ENCODE data around the gene CNDP2. TPM values are rescaled to one million over a fixed set of nuclear protein-coding genes. Genes with fewer than 3 reads are reported as not detected.

Gene CNDP2
- total and polyA plus RNA-seq, 2 of the 13 experiments (the other 11 are each of a cell fraction or from before 2014, with no cell fraction given) = 64.7 to 80.8 TPM

DNA sequence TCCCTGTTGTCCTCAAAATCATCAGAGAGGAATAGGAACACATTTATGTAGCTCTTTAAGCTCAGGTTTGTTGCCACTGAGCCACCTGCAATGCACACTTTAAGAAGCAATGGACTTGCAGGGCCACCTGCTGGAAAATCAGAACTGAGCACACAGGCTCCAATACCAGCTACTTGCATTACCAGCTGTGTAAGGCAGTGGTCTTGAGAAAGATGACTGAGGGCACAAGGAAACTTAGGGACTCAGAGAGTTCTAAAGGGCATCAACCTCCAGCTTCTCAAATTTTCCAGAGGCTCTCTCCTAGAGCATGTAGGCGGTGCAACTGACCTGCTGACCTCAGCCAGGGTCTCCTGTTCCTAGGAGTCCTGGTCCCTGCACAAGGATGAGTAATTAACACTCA, 2.5 kb upstream of the CNDP2 start:
- intact Hi-C loops (cut with micrococcal nuclease; ENCODE audit: unreplicated experiment) (loop anchor here (1.0 to 2.0 kb wide), 3 partner anchors 59 to 297 kb away; no protein-coding TSS in a partner anchor), in situ Hi-C loops (cut with HindIII; ENCODE audit: extremely low pct_ligation_motif_present, low pct_unique_long_range_greater_than_20kb) (loop anchor here (25.0 kb wide), 1 partner anchor 306 kb away; no protein-coding TSS in a partner anchor)
- Histone ChIP-seq H3K9ac (ENCODE audit: insufficient read depth, low read depth, low read length) (no peak overlapping the region), H4K20me1 (ENCODE audit: insufficient read depth, low read length) (peaks cover 4% of the 10 kb centered on the region; the same call in 1 of the 2 replicates), H3K27me3 (ENCODE audit: control insufficient read depth in 1 of 2, insufficient read depth in 2 of 2, low read length in 2 of 2) (no peaks in the 10 kb centered on the region; a peak in 2 of 5 replicates), H3K9me3 (ENCODE audit: low read length) (peaks cover 11% of the 10 kb centered on the region), H2AFZ (ENCODE audit: low read length) (no peak overlapping the region), H3K79me2 (ENCODE audit: insufficient read depth, low read length) (peaks cover 19% of the 10 kb centered on the region), H3K27ac (ENCODE audit: extremely low read length, insufficient read depth, low read length) (no peak overlapping the region), H3K4me2 (ENCODE audit: low read depth, low read length) (no peak overlapping the region), H3K4me3 (replicated peaks in 1 of 3; ENCODE audit: insufficient read depth in 1 of 3, low read depth in 2 of 3, low read length in 3 of 3) (no peak overlapping the region), H3K4me1 (ENCODE audit: insufficient read depth, low read length) (peaks cover 25% of the 10 kb centered on the region), H3K36me3 (replicated peaks in 1 of 2; ENCODE audit: control insufficient read depth in 1 of 2, insufficient read depth in 2 of 2, low read length in 2 of 2) (no peaks in the 10 kb centered on the region; a peak in 2 of 5 replicates)
- POLR2A ChIA-PET = interaction anchor here (1.1 kb wide), 1 partner anchor 48 kb away, joined by 7 read pairs; no protein-coding TSS in a partner anchor
- BruUV-seq (replicated peaks) = no TSS peak
- FAIRE-seq (peak; percentile 85), DNase-seq (ENCODE audit: low spot score) (peak; percentile 68), ATAC-seq (peak; percentile 14; the same call in 1 of the 3 replicates)
- CTCF ChIA-PET (ENCODE audit: low intra/inter-chr PET ratio, low total read pairs) = interaction anchor here (0.6 to 2.6 kb wide), 4 partner anchors 58 to 297 kb away, joined by 3 to 41 read pairs (median 3); no protein-coding TSS in a partner anchor
- WGBS (ENCODE audit: low lambda C conversion rate) = 0% methylated on average over 1 of the region's 1 CpG
- TF ChIP-seq SMYD3 (CRISPR knock-in tag; IDR thresholded peaks at IDR 0.05) (no peak), RAD21 (CRISPR knock-in tag; IDR thresholded peaks at IDR 0.05) (peak; percentile 85), ZNF615 (CRISPR knock-in tag; IDR thresholded peaks at IDR 0.05; ENCODE audit: borderline replicate concordance) (no peak), SMC3 (IDR thresholded peaks at IDR 0.05; ENCODE audit: low read length) (peak; percentile 87), SIN3A (IDR thresholded peaks at IDR 0.05; ENCODE audit: borderline replicate concordance, low read depth, low read length) (no peak), XRCC5 (optimal IDR thresholded peaks at IDR 0.05; ENCODE audit: low read length) (peak; percentile 17), TRIM24 (CRISPR knock-in tag; IDR thresholded peaks at IDR 0.05) (no peak), MIXL1 (CRISPR knock-in tag; IDR thresholded peaks at IDR 0.05) (0 out of 2 replicates have a peak, but pooled peaks have one; percentile 26), ZNF20 (CRISPR knock-in tag; IDR thresholded peaks at IDR 0.05) (no peak), KMT2A (CRISPR knock-in tag; IDR thresholded peaks at IDR 0.05) (no peak), STAG1 (CRISPR knock-in tag; IDR thresholded peaks at IDR 0.05) (peak; percentile 97), BHLHE40 (IDR thresholded peaks at IDR 0.05; ENCODE audit: low read length) (0 out of 2 replicates have a peak, but pooled peaks have one; percentile 11), MZF1 (CRISPR knock-in tag; IDR thresholded peaks at IDR 0.05; ENCODE audit: borderline replicate concordance) (0 out of 2 replicates have a peak, but pooled peaks have one; percentile 37), TEAD3 (CRISPR knock-in tag; optimal IDR thresholded peaks at IDR 0.05; ENCODE audit: borderline replicate concordance) (peak; percentile 20), IKZF4 (CRISPR knock-in tag; IDR thresholded peaks at IDR 0.05; ENCODE audit: borderline replicate concordance, low read depth, not compliant biosample characterization) (no peak)
- TF ChIP-seq, protein P1, sequence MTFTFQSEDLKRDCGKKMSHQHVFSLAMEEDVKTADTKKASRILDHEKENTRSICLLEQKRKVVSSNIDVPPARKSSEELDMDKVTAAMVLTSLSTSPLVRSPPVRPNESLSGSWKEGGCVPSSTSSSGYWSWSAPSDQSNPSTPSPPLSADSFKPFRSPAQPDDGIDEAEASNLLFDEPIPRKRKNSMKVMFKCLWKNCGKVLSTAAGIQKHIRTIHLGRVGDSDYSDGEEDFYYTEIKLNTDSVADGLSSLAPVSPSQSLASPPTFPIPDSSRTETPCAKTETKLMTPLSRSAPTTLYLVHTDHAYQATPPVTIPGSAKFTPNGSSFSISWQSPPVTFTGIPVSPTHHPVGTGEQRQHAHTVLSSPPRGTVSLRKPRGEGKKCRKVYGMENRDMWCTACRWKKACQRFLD (CRISPR knock-in tag; IDR thresholded peaks at IDR 0.05; ENCODE audit: borderline replicate concordance) = no peak
- TF ChIP-seq, protein P2, sequence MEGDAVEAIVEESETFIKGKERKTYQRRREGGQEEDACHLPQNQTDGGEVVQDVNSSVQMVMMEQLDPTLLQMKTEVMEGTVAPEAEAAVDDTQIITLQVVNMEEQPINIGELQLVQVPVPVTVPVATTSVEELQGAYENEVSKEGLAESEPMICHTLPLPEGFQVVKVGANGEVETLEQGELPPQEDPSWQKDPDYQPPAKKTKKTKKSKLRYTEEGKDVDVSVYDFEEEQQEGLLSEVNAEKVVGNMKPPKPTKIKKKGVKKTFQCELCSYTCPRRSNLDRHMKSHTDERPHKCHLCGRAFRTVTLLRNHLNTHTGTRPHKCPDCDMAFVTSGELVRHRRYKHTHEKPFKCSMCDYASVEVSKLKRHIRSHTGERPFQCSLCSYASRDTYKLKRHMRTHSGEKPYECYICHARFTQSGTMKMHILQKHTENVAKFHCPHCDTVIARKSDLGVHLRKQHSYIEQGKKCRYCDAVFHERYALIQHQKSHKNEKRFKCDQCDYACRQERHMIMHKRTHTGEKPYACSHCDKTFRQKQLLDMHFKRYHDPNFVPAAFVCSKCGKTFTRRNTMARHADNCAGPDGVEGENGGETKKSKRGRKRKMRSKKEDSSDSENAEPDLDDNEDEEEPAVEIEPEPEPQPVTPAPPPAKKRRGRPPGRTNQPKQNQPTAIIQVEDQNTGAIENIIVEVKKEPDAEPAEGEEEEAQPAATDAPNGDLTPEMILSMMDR (CRISPR knock-in tag; IDR thresholded peaks at IDR 0.05) = peak; percentile 91
- TF ChIP-seq, protein P3, sequence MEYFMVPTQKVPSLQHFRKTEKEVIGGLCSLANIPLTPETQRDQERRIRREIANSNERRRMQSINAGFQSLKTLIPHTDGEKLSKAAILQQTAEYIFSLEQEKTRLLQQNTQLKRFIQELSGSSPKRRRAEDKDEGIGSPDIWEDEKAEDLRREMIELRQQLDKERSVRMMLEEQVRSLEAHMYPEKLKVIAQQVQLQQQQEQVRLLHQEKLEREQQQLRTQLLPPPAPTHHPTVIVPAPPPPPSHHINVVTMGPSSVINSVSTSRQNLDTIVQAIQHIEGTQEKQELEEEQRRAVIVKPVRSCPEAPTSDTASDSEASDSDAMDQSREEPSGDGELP (IDR thresholded peaks at IDR 0.05; ENCODE audit: borderline replicate concordance, low read depth) = peak; percentile 15; the same call in 1 of the 2 replicates
- TF ChIP-seq, protein P4, sequence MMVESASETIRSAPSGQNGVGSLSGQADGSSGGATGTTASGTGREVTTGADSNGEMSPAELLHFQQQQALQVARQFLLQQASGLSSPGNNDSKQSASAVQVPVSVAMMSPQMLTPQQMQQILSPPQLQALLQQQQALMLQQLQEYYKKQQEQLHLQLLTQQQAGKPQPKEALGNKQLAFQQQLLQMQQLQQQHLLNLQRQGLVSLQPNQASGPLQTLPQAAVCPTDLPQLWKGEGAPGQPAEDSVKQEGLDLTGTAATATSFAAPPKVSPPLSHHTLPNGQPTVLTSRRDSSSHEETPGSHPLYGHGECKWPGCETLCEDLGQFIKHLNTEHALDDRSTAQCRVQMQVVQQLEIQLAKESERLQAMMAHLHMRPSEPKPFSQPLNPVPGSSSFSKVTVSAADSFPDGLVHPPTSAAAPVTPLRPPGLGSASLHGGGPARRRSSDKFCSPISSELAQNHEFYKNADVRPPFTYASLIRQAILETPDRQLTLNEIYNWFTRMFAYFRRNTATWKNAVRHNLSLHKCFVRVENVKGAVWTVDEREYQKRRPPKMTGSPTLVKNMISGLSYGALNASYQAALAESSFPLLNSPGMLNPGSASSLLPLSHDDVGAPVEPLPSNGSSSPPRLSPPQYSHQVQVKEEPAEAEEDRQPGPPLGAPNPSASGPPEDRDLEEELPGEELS (CRISPR knock-in tag; IDR thresholded peaks at IDR 0.05) = no peak

All from HepG2 (cell line).